OCI-LY7 (cell line): ENCODE data around the gene CFL1. TPM values are rescaled to one million over a fixed set of nuclear protein-coding genes. Genes with fewer than 3 reads are reported as not detected.

Experiments used
- BruUV-seq: library from RNA; stranded (reverse); fragments of 400-500 nt; replicated peaks from 2 replicates; lab custom pipeline; 2021; lab: Mats Ljungman, UMichigan
- CTCF ChIA-PET: fragments of 300-600 bp; sonication (Branson Sonifier 250); formaldehyde crosslinking; loops from one replicate; lab custom pipeline; 2022; ENCODE audit warnings: antibody characterized with exemption; ENCODE audit not compliant: unreplicated experiment; lab: Charles Lee
- POLR2A ChIA-PET: fragments of 300-600 bp; sonication (Branson Sonifier 250); formaldehyde crosslinking; loops from one replicate; lab custom pipeline; 2022; ENCODE audit warnings: antibody characterized with exemption; lab: Charles Lee
- DNase-seq: peaks from one replicate; pipeline ENCODE4 v3.0.0-alpha.2; 2015; ENCODE audit warnings: low spot score
- H2AFZ ChIP-seq: fragments of 200-600 bp; sonication (generic), shearing (Covaris generic); 2 replicates; pipeline ENCODE4 v1.6.1; 2014; ENCODE audit warnings: mild to moderate bottlenecking, antibody characterized with exemption, low read length, moderate library complexity
- H3K27ac ChIP-seq: fragments of 200-600 bp; sonication (generic); 2 replicates; pipeline ENCODE4 v1.5.1; 2014; ENCODE audit warnings: mixed run types, low read depth, mild to moderate bottlenecking, moderate library complexity, low read length, inconsistent platforms; ENCODE audit not compliant: poor library complexity, severe bottlenecking
- H3K36me3 ChIP-seq: fragments of 200-600 bp; sonication (generic); 2 replicates; pipeline ENCODE4 v1.6.1; 2014; ENCODE audit warnings: mild to moderate bottlenecking, antibody characterized with exemption, low read length, moderate library complexity, mixed read lengths; ENCODE audit not compliant: insufficient read depth
- H3K4me1 ChIP-seq: fragments of 200-600 bp; sonication (generic); 2 replicates; pipeline ENCODE4 v1.5.1; 2014; ENCODE audit warnings: mild to moderate bottlenecking, low read length; ENCODE audit not compliant: insufficient read depth, poor library complexity, severe bottlenecking
- H3K4me2 ChIP-seq: fragments of 200-600 bp; sonication (generic); 2 replicates; pipeline ENCODE4 v1.6.1; 2014; ENCODE audit warnings: mild to moderate bottlenecking, low read length
- H3K4me3 ChIP-seq: fragments of 200-600 bp; sonication (generic); 2 replicates; pipeline ENCODE4 v1.5.1; 2014; ENCODE audit warnings: mild to moderate bottlenecking, low read depth, low read length; ENCODE audit not compliant: poor library complexity, severe bottlenecking
- H3K79me2 ChIP-seq: fragments of 200-600 bp; sonication (generic); 2 replicates; pipeline ENCODE4 v1.6.1; 2016; ENCODE audit warnings: low read depth, mild to moderate bottlenecking, low read length, moderate library complexity, mixed read lengths; ENCODE audit not compliant: insufficient read depth
- H3K9me2 ChIP-seq: fragments of 200-600 bp; sonication (generic); 2 replicates; pipeline ENCODE4 v1.6.1; 2016; ENCODE audit warnings: mild to moderate bottlenecking, low read length, mixed read lengths; ENCODE audit not compliant: insufficient read depth
- H3K9me3 ChIP-seq: fragments of 200-600 bp; sonication (generic); 2 replicates; pipeline ENCODE4 v1.6.1; 2014; ENCODE audit warnings: mild to moderate bottlenecking, mixed run types, low read length, mixed read lengths
- H4K20me1 ChIP-seq: fragments of 200-600 bp; sonication (generic); 2 replicates; pipeline ENCODE4 v1.6.1; 2014; ENCODE audit warnings: mild to moderate bottlenecking, antibody characterized with exemption, low read length, moderate library complexity, mixed read lengths; ENCODE audit not compliant: insufficient read depth
- CTCF ChIP-seq: fragments of 200-600 bp; sonication (generic); conservative IDR thresholded peaks from 2 replicates; pipeline ENCODE4 v1.5.1; 2014; ENCODE audit warnings: mild to moderate bottlenecking, antibody characterized with exemption, low read length, moderate library complexity, mixed read lengths
- EZH2phosphoT487 ChIP-seq: fragments of 200-600 bp; sonication (generic); IDR thresholded peaks from 2 replicates; pipeline ENCODE4 v1.6.1; 2018; ENCODE audit warnings: low read depth, borderline replicate concordance, mild to moderate bottlenecking, mixed run types, antibody characterized with exemption, low read length, moderate library complexity, mixed read lengths
- intact Hi-C: fragments of 100-400 bp; cut with micrococcal nuclease; formaldehyde crosslinking; loops from one replicate; pipeline ENCODE4 v1.10.0; 2022; ENCODE audit not compliant: unreplicated experiment
- total RNA-seq, 2 experiments: library from RNA; depleted of rRNA in 1 of 2; stranded (reverse); fragments of >200 nt in 1 of 2; shearing (Covaris generic) in 1 of 2; gene quantifications; 2 replicates each; pipeline ENCODE4 v1.2.3, GENCODE V29; 2014 to 2022

Gene CFL1
- total RNA-seq, 2 experiments from 2014 or later: 1,019 to 1,119 TPM

- no TSS peak for BruUV-seq
- ChIA-PET POLR2A (interaction anchor here (0.6 kb wide), 1 partner anchor 190 kb away, joined by 4 read pairs; no protein-coding TSS in a partner anchor), CTCF (interaction anchor here (0.6 kb wide), 1 partner anchor 26 kb away, joined by 3 read pairs; no protein-coding TSS in a partner anchor)
- TF ChIP-seq CTCF: no peak
- no peak for TF ChIP-seq EZH2phosphoT487
- no peak for DNase-seq
- Histone ChIP-seq H2AFZ (no peak overlapping the region), H3K9me2 (no peaks in the 10 kb centered on the region), H3K36me3 (peaks cover 59% of the 10 kb centered on the region), H3K9me3 (no peaks in the 10 kb centered on the region), H3K4me2 (no peak overlapping the region), H4K20me1 (peaks cover 4% of the 10 kb centered on the region; the same call in 1 of the 2 replicates), H3K79me2 (peaks cover 14% of the 10 kb centered on the region; the same call in 1 of the 2 replicates), H3K4me3 (no peak overlapping the region), H3K27ac (no peak overlapping the region), H3K4me1 (peaks cover 30% of the 10 kb centered on the region)
- intact Hi-C loops: no loop called here
These were observed 5.2 kb upstream of the CFL1 start for GRCh38 chr11:65862941-65863888.

GRCh38 chr11:65862191-65862735 lies 4.3 kb upstream of the CFL1 start:
- peak overlapping the region; percentile 96 for H3K4me2 ChIP-seq
- H4K20me1 ChIP-seq: peaks cover 4% of the 10 kb centered on the region; the same call in 1 of the 2 replicates
- no TSS peak for BruUV-seq
- DNase-seq: no peak
- H3K9me3 ChIP-seq: no peaks in the 10 kb centered on the region
- intact Hi-C loops: no loop called here
- TF ChIP-seq EZH2phosphoT487: no peak
- H3K4me3 ChIP-seq: no peak overlapping the region
- POLR2A ChIA-PET: interaction anchor here (2.1 kb wide), 1 partner anchor 12 kb away, joined by 5 read pairs; no protein-coding TSS in a partner anchor
- no peaks in the 10 kb centered on the region for H3K9me2 ChIP-seq
- H3K4me1 ChIP-seq: peaks cover 27% of the 10 kb centered on the region
- H3K27ac ChIP-seq: no peak overlapping the region
- peaks cover 61% of the 10 kb centered on the region for H3K36me3 ChIP-seq
- no peak overlapping the region for H2AFZ ChIP-seq
- CTCF ChIA-PET: no interaction called here
- H3K79me2 ChIP-seq: peaks cover 19% of the 10 kb centered on the region

- intact Hi-C loops: no loop called here
- Histone ChIP-seq H3K9me2 (no peaks in the 10 kb centered on the region), H3K4me3 (peak overlapping the region; percentile 99), H2AFZ (no peak overlapping the region), H3K79me2 (peaks cover 25% of the 10 kb centered on the region), H3K27ac (peak overlapping the region; percentile 93), H3K36me3 (peaks cover 61% of the 10 kb centered on the region), H3K9me3 (no peaks in the 10 kb centered on the region), H4K20me1 (peaks cover 6% of the 10 kb centered on the region), H3K4me2 (peak overlapping the region; percentile 96), H3K4me1 (peaks cover 23% of the 10 kb centered on the region)
- ChIA-PET POLR2A (interaction anchor here (2.1 to 3.9 kb wide), 2 partner anchors 12 to 27 kb away, joined by 5 to 59 read pairs; partner anchors contain the start of genes CCDC85B and FIBP), CTCF (interaction anchor here (0.7 to 0.9 kb wide), 2 partner anchors 23 to 141 kb away, joined by 3 read pairs; partner anchors contain the start of gene RNASEH2C)
- no TSS peak for BruUV-seq
- DNase-seq: no peak
- TF ChIP-seq EZH2phosphoT487 (no peak), CTCF (no peak)
These were observed 3.7 kb upstream of the CFL1 start for GRCh38 chr11:65861533-65862183.
